EL (cell line): ENCODE results near the gene OR5AK2.
"Not testable (repeated sequence)": the region's sequence is repeated elsewhere in the genome, so short reads cannot be mapped to it uniquely, and the experiment has no call there.

ENCODE experiments used
- DNase-seq: peaks from one replicate; pipeline ENCODE4 v3.0.0-alpha.2; 2016

Gene OR5AK2, protein sequence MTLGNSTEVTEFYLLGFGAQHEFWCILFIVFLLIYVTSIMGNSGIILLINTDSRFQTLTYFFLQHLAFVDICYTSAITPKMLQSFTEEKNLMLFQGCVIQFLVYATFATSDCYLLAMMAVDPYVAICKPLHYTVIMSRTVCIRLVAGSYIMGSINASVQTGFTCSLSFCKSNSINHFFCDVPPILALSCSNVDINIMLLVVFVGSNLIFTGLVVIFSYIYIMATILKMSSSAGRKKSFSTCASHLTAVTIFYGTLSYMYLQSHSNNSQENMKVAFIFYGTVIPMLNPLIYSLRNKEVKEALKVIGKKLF

DNA sequence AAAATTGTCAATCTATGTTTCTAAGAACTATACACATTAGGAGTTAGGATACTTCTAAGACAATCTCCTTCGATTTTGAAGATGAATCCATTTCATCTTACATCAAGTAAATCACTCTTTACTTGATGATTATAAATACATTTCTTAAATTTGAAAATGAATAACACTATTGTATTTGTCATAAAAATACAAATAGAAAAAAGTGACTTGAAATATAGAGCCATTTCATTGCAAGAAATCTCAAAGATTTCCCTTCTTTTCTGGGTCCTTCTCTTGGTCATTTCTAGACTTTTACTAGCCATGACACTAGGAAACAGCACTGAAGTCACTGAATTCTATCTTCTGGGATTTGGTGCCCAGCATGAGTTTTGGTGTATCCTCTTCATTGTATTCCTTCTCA lies at the start of gene OR5AK2:
TSS of gene OR5AK2 (plus strand) at position 301 of the 400 bp plus-strand sequence. CDS start at position 301, 0 bp downstream.
- no peak for DNase-seq

DNA sequence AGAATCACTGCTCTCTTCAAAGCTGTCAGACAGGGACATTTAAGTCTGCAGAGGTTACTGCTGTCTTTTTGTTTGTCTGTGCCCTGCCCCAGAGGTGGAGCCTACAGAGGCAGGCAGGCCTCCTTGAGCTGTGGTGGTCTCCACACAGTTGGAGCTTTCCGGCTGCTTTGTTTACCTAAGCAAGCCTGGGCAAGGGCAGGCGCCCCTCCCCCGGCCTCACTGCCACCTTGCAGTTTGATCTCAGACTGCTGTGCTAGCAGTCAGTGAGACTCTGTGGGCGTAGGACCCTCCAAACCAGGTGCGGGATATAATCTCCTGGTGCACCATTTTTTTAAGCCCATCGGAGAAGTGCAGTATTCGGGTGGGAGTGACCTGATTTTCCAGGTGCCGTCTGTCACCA lies 43.2 kb upstream of the OR5AK2 start:
- DNase-seq = not testable (repeated sequence)

GRCh38 chr11:56948991-56949515 lies 39.7 kb upstream of the OR5AK2 start:
- no peak for DNase-seq

- no peak for DNase-seq
These were observed 38.2 kb upstream of the OR5AK2 start for GRCh38 chr11:56950510-56950909.

GRCh38 chr11:56953907-56954306 lies 34.8 kb upstream of the OR5AK2 start:
- DNase-seq = not testable (repeated sequence)

DNA sequence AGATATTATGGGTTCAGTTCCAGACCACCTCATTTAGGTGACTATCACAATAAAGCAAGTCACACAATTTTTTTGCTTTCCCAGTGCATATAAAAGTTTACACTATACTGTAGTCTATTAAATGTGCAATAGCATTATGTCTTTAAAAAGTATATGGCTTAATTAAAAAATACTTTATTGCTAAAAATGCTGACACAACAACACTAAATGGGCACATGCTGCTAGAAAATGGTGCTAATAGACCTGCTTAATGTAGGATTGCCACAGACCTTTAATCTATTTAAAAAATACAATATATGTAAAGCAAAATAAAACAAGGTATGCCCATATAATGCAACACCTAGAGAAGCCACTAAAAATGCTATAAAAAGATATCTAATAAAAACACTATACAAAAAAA lies 27.1 kb upstream of the OR5AK2 start:
- DNase-seq = no peak

DNA sequence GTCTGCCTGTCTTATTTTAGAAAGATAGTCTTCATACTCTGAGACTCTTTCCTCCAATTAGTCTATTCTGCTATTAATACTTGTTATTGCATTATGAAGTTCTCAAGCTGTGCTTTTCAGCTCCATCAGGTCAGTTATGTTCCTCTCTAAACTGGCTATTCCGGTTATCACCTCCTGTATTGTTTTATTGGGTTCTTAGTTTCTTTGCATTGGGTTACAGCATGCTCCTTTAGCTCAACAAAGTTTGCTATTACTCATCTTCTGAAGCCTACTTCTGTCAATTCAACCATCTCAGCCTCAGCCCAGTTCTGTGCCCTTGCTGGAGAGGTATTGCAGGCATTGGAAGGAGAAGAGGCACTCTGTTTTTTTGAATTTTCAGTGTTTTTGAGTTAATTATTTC lies 21.0 kb upstream of the OR5AK2 start:
- DNase-seq = no peak

- no peak for DNase-seq
These were observed 20.2 kb upstream of the OR5AK2 start for GRCh38 chr11:56968524-56968923.

DNA sequence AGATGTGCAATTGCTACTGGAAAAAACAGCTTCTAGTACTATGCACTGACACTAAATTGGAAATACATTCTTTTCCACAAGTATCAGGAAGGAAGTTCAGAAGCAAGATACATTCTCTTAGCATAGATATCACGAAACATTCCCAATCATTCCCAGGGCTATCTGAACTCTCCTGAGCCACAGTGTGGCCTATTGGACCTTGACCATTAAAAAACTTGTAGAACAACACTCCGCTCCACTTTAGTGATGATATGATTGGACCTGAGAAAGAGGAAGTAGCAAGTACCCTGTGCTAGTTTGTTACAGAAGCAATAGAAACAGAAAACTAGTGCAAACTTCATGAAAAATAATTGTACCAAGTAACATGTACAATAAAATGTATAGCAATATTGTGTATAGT lies 11.4 kb upstream of the OR5AK2 start:
- no peak for DNase-seq

DNA sequence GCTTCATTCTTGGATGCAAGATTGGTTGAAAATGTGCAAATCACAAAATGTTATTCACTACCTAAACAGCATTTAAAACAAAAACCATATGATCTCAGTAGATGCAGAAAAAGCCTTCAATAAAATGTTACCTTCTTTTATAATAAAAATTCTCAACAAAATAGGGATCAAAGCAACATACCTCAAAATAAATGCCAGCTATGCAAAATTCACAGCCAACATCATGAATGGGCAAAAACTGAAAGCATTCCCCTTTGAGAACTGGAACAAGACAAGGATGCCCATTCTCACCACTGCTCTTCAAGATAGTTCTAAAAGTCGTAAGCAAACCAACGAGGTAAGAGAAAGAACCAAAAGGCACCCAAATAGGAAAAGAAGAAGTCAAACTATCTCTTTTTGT lies 2.0 kb downstream of the OR5AK2 start:
- no peak for DNase-seq

- no peak for DNase-seq
These were observed 5.8 kb downstream of the OR5AK2 start for GRCh38 chr11:56994532-56994931.

DNA sequence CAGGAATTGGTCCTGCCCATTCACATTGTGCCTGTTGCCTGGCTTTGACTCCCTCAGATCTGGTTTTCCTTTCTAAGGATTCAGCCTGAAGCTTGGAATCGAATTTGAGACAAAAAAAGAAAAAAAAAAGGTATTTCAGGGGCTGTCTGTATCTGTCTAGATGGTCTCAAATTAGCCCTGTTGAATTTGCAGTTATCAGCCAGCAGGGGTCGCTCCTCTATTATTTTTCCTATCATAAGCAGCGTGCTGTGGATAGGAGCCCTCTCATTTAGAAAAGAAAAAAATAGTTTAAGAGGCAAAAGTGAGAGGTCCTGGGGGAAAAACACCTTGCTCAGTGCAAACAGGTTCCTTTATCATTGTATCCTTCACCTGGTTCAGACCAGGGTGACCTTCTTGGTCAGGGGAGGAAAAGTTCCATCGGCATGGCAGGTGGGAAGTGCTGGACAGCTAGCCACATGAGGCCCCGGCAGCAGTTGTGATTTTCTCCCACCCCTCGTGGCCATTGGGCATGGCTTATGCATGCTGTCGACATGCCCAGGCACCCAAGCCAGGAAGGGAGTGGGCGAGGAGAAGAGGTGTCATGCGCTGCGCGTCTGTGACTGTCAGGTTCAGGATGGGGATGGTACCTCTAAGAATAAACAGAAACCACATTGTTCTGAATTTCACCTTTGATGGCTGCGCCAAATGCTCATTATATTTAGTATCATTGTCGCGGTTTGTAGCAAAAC lies 13.1 kb downstream of the OR5AK2 start:
- DNase-seq = peak; percentile 16

DNA sequence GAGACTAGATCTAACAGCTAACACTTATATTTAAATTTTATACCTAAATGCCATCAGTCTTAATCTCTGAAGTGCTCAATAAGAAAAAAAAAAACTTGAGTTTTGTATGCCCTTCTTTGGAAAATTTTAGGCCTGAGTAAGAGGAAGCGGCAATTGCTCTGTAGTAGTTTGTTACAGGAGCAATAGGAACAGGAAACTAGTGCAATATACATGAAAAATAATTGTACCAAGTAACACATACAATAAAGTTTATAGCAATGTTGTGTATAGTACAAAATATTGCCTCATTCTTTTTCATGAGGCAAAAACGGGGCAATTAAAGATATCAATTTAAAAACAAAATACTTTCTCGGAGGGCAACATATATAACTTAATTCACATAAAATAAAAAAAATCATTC lies 19.7 kb downstream of the OR5AK2 start:
- DNase-seq = no peak

- DNase-seq = no peak
These were observed 27.0 kb downstream of the OR5AK2 start for GRCh38 chr11:57015679-57016078.

GRCh38 chr11:57031556-57031955 lies 42.8 kb downstream of the OR5AK2 start:
- no peak for DNase-seq
